AG04450 (cell line): ENCODE data around the gene PTCSC3. TPM values are rescaled to one million over a fixed set of nuclear protein-coding genes. Genes with fewer than 3 reads are reported as not detected.
"Not testable (repeated sequence)": the region's sequence is repeated elsewhere in the genome, so short reads cannot be mapped to it uniquely, and the experiment has no call there.

Source experiments
- CTCF ChIA-PET: fragments of 300-600, 350-600 bp; formaldehyde crosslinking; extraction: SDS; loops from one replicate; lab custom pipeline; 2022; ENCODE audit warnings: antibody characterized with exemption, inconsistent platforms; lab: Charles Lee
- POLR2A ChIA-PET: fragments of 350-600 bp; formaldehyde crosslinking; extraction: SDS; loops from one replicate; lab custom pipeline; 2021; ENCODE audit warnings: antibody characterized with exemption, inconsistent platforms; lab: Yijun Ruan, JAX
- DNase-seq: peaks from one replicate; pipeline ENCODE4 v3.0.0-alpha.2; 2011; ENCODE audit warnings: low read depth, low spot score
- H3K27ac ChIP-seq: one replicate; pipeline ENCODE4 v1.5.1; 2012; ENCODE audit warnings: low read depth, low read length, control low read depth
- H3K27me3 ChIP-seq: one replicate; pipeline ENCODE4 v1.6.0; 2012; ENCODE audit warnings: low read length; ENCODE audit not compliant: control insufficient read depth, insufficient read depth
- H3K4me3 ChIP-seq: 2 replicates; pipeline ENCODE4 v1.5.1; 2011; ENCODE audit warnings: mild to moderate bottlenecking, low read depth, low read length, control low read depth
- H3K9me3 ChIP-seq: 2 replicates; pipeline ENCODE4 v1.5.1; 2012; ENCODE audit warnings: low read length; ENCODE audit not compliant: control insufficient read depth, insufficient read depth
- CTCF ChIP-seq: IDR thresholded peaks from 2 replicates; pipeline ENCODE4 v1.5.1; 2011; ENCODE audit warnings: low read depth, low read length, control low read depth, inconsistent platforms
- polyA plus RNA-seq: library from polyadenylated mRNA; depleted of rRNA; stranded (reverse); fragments of >200 nt; gene quantifications from 2 replicates; pipeline ENCODE4 v1.2.3, GENCODE V29; 2011

The PTCSC3 gene
- polyA plus RNA-seq, 1 experiment, result not detected

GRCh38 chr14:36111822-36112583 is 64.5 kb downstream of the PTCSC3 start:
- H3K27ac ChIP-seq, result no peak overlapping the region
- CTCF ChIA-PET, result interaction anchor here (1.3 kb wide), 1 partner anchor 262 kb away, joined by 10 read pairs; no protein-coding TSS in a partner anchor

GRCh38 chr14:36105401-36105800 is 71.1 kb downstream of the PTCSC3 start:
- H3K9me3 ChIP-seq, result no peaks in the 10 kb centered on the region
- DNase-seq, result no peak
- peak; percentile 11; the same call in 1 of the 2 replicates for TF ChIP-seq CTCF
- H3K27ac ChIP-seq, result no peak overlapping the region
- ChIA-PET POLR2A (no interaction called here), CTCF (no interaction called here)
- H3K27me3 ChIP-seq, result no peaks in the 10 kb centered on the region
- H3K4me3 ChIP-seq, result no peak overlapping the region

More at GRCh38 chr14:36111822-36112583, 64.5 kb downstream of the PTCSC3 start:
- TF ChIP-seq CTCF, result no peak
- DNase-seq, result no peak
- no peaks in the 10 kb centered on the region for H3K9me3 ChIP-seq
- no peaks in the 10 kb centered on the region for H3K27me3 ChIP-seq
- H3K4me3 ChIP-seq, result no peak overlapping the region
- POLR2A ChIA-PET, result no interaction called here

- H3K27me3 ChIP-seq, POLR2A ChIA-PET, H3K9me3 ChIP-seq, H3K4me3 ChIP-seq, CTCF ChIA-PET, DNase-seq, H3K27ac ChIP-seq: not testable (repeated sequence)
Measured at GRCh38 chr14:36104258-36104657, 72.3 kb downstream of the PTCSC3 start.

GRCh38 chr14:36099619-36100018 is 76.9 kb downstream of the PTCSC3 start:
- DNase-seq, result no peak
- no peak for TF ChIP-seq CTCF
- no peaks in the 10 kb centered on the region for H3K9me3 ChIP-seq
- no peaks in the 10 kb centered on the region for H3K27me3 ChIP-seq
- H3K27ac ChIP-seq, result no peak overlapping the region
- ChIA-PET POLR2A (interaction anchor here (0.9 kb wide), 1 partner anchor 9 kb away, joined by 4 read pairs; no protein-coding TSS in a partner anchor), CTCF (interaction anchor here (0.6 to 2.4 kb wide), 3 partner anchors 11 to 30 kb away, joined by 3 to 8 read pairs (median 4); no protein-coding TSS in a partner anchor)
- no peak overlapping the region for H3K4me3 ChIP-seq

- DNase-seq, result no peak
- Histone ChIP-seq H3K27me3 (no peaks in the 10 kb centered on the region), H3K27ac (no peak overlapping the region), H3K9me3 (no peaks in the 10 kb centered on the region), H3K4me3 (no peak overlapping the region)
- ChIA-PET CTCF (no interaction called here), POLR2A (no interaction called here)
- TF ChIP-seq CTCF, result no peak
Measured at GRCh38 chr14:36097356-36097755, 79.2 kb downstream of the PTCSC3 start.
